Panc1 (cell line): ENCODE results near the gene ROR1. TPM values are rescaled to one million over a fixed set of nuclear protein-coding genes. Genes with fewer than 3 reads are reported as not detected.

Source experiments
- ATAC-seq: fragments of 200-7000 bp; cut with Tn5 transposase; 2 replicates; pipeline ENCODE4 v1.9.1; 2020; ENCODE audit warnings: mild to moderate bottlenecking, moderate library complexity
- BruUV-seq: library from RNA; stranded (reverse); fragments of 400-500 nt; replicated peaks from 2 replicates; lab custom pipeline; 2021; lab: Mats Ljungman, UMichigan
- CTCF ChIA-PET: fragments of 300-600 bp; sonication (Branson Sonifier 250); formaldehyde crosslinking; loops from one replicate; lab custom pipeline; 2022; ENCODE audit warnings: antibody characterized with exemption; lab: Charles Lee
- POLR2A ChIA-PET: fragments of 300-600 bp; sonication (Branson Sonifier 250); formaldehyde crosslinking; loops from one replicate; lab custom pipeline; 2022; ENCODE audit warnings: antibody characterized with exemption; lab: Charles Lee
- DNase-seq: peaks from one replicate; pipeline ENCODE4 v3.0.0-alpha.2; 2010; ENCODE audit warnings: low read depth, low spot score
- H3K27ac ChIP-seq: 2 replicates; pipeline ENCODE4 v1.5.1; 2011; ENCODE audit warnings: mild to moderate bottlenecking, low read length, inconsistent platforms
- H3K27me3 ChIP-seq: fragments of 200-500 bp; sonication (Bioruptor generic); 2 replicates; pipeline ENCODE4 v1.6.0; 2014; ENCODE audit warnings: low read length, inconsistent platforms; ENCODE audit not compliant: control insufficient read depth, insufficient read depth
- H3K36me3 ChIP-seq: fragments of 200-500 bp; sonication (Bioruptor generic); 2 replicates; pipeline ENCODE4 v1.5.1; 2014; ENCODE audit warnings: inconsistent platforms, mild to moderate bottlenecking, low read length, moderate library complexity; ENCODE audit not compliant: control insufficient read depth, insufficient read depth
- H3K4me1 ChIP-seq: 2 replicates; pipeline ENCODE4 v1.5.1; 2011; ENCODE audit warnings: inconsistent platforms, mild to moderate bottlenecking, low read length, moderate library complexity; ENCODE audit not compliant: control insufficient read depth, insufficient read depth
- H3K4me3 ChIP-seq, 2 experiments: 2 replicates each; pipeline ENCODE4 v1.5.1; 2011 to 2012; ENCODE audit warnings: low read depth in 2 of 2, low read length in 2 of 2, mild to moderate bottlenecking in 2 of 2, inconsistent platforms in 1 of 2, moderate library complexity in 1 of 2
- H3K9me3 ChIP-seq: fragments of 200-500 bp; sonication (Bioruptor generic); 2 replicates; pipeline ENCODE4 v1.5.1; 2014; ENCODE audit warnings: low read depth, mild to moderate bottlenecking, inconsistent platforms, low read length, moderate library complexity; ENCODE audit not compliant: control insufficient read depth, insufficient read depth
- POLR2AphosphoS5 ChIP-seq: IDR thresholded peaks from 2 replicates; pipeline ENCODE4 v1.6.1; 2012; ENCODE audit warnings: mild to moderate bottlenecking, low read depth, low read length, moderate library complexity
- REST ChIP-seq, 2 experiments: IDR thresholded peaks; 2 replicates each; pipeline ENCODE4 v1.6.1; 2011 to 2012; ENCODE audit warnings: low read depth in 2 of 2, control low read depth in 1 of 2, low read length in 1 of 2, mild to moderate bottlenecking in 1 of 2, moderate library complexity in 1 of 2; ENCODE audit not compliant: insufficient read depth in 1 of 2
- SIN3A ChIP-seq: IDR thresholded peaks from 2 replicates; pipeline ENCODE4 v1.6.1; 2012; ENCODE audit warnings: low read depth, mild to moderate bottlenecking, low read length, moderate library complexity, borderline replicate concordance; ENCODE audit not compliant: insufficient read depth
- TCF7L2 ChIP-seq: IDR thresholded peaks from 2 replicates; pipeline ENCODE4 v1.6.1; 2011; ENCODE audit warnings: mild to moderate bottlenecking, low read depth, low read length, inconsistent platforms
- in situ Hi-C: cut with HindIII; loops from 2 replicates; pipeline ENCODE4 v1.10.0; 2016; ENCODE audit warnings: low sequenced_read_pairs, low pct_unique_long_range_greater_than_20kb
- intact Hi-C: fragments of 100-400 bp; cut with micrococcal nuclease; formaldehyde crosslinking; loops from one replicate; pipeline ENCODE4 v1.10.0; 2022; ENCODE audit not compliant: unreplicated experiment
- total RNA-seq: library from RNA; stranded (reverse); gene quantifications from one replicate; pipeline ENCODE4 v1.2.1, GENCODE V29; 2021; ENCODE audit not compliant: unreplicated experiment
- TF ChIP-seq, protein P1 (sequence below): fragments of 450-650 bp; IDR thresholded peaks from 2 replicates; pipeline ENCODE4 v1.5.1; 2017; ENCODE audit warnings: mild to moderate bottlenecking

Gene ROR1
- total RNA-seq, 1 experiment from 2014 or later = 19.3 TPM

- in situ Hi-C loops (no loop called here), intact Hi-C loops (no loop called here)
- H3K4me3 ChIP-seq = no peak overlapping the region
- TF ChIP-seq, protein P1, sequence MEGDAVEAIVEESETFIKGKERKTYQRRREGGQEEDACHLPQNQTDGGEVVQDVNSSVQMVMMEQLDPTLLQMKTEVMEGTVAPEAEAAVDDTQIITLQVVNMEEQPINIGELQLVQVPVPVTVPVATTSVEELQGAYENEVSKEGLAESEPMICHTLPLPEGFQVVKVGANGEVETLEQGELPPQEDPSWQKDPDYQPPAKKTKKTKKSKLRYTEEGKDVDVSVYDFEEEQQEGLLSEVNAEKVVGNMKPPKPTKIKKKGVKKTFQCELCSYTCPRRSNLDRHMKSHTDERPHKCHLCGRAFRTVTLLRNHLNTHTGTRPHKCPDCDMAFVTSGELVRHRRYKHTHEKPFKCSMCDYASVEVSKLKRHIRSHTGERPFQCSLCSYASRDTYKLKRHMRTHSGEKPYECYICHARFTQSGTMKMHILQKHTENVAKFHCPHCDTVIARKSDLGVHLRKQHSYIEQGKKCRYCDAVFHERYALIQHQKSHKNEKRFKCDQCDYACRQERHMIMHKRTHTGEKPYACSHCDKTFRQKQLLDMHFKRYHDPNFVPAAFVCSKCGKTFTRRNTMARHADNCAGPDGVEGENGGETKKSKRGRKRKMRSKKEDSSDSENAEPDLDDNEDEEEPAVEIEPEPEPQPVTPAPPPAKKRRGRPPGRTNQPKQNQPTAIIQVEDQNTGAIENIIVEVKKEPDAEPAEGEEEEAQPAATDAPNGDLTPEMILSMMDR = no peak
- TF ChIP-seq TCF7L2 = no peak
- no peak for TF ChIP-seq REST (IDR thresholded peaks at IDR 0.05; ENCODE audit: insufficient read depth in 1 of 2, low read depth in 2 of 2, low read length in 1 of 2)
- no peak for TF ChIP-seq POLR2AphosphoS5
- TF ChIP-seq SIN3A = no peak
- no TSS peak for BruUV-seq
- H3K4me1 ChIP-seq = no peaks in the 10 kb centered on the region
- no peak for DNase-seq
- no peak overlapping the region for H3K27ac ChIP-seq
- no peak for ATAC-seq
- POLR2A ChIA-PET = no interaction called here
- no peaks in the 10 kb centered on the region for H3K9me3 ChIP-seq
- H3K36me3 ChIP-seq = no peaks in the 10 kb centered on the region
- CTCF ChIA-PET = no interaction called here
- no peaks in the 10 kb centered on the region for H3K27me3 ChIP-seq
These were observed 405.8 kb downstream of the ROR1 start for GRCh38 chr1:64179588-64179987.

- intact Hi-C loops (no loop called here), in situ Hi-C loops (no loop called here)
- Histone ChIP-seq H3K4me1 (no peaks in the 10 kb centered on the region), H3K27me3 (no peaks in the 10 kb centered on the region), H3K4me3 (no peak overlapping the region), H3K36me3 (no peaks in the 10 kb centered on the region), H3K27ac (no peak overlapping the region), H3K9me3 (no peaks in the 10 kb centered on the region)
- DNase-seq (no peak), ATAC-seq (no peak)
- ChIA-PET POLR2A (no interaction called here), CTCF (no interaction called here)
- no TSS peak for BruUV-seq
- TF ChIP-seq SIN3A (no peak), REST (IDR thresholded peaks at IDR 0.05; ENCODE audit: insufficient read depth in 1 of 2, low read depth in 2 of 2, low read length in 1 of 2) (no peak), TCF7L2 (no peak), POLR2AphosphoS5 (no peak)
- TF ChIP-seq, protein P1 = no peak
These were observed 408.4 kb downstream of the ROR1 start for GRCh38 chr1:64182207-64182606.
